Epithelial cell of esophagus (primary cell): ENCODE results near the gene NPR2.

Experiments
- DNase-seq: peaks from one replicate; pipeline ENCODE4 v3.0.0; 2010; ENCODE audit warnings: low read depth
- H3K4me3 ChIP-seq: 2 replicates; pipeline ENCODE4 v1.5.1; 2011; ENCODE audit warnings: mild to moderate bottlenecking, low read length, control low read depth
- TF ChIP-seq, protein P1 (sequence below): IDR thresholded peaks from 2 replicates; pipeline ENCODE4 v1.5.1; 2011; ENCODE audit warnings: low read depth, mild to moderate bottlenecking, low read length, control low read depth, inconsistent platforms; ENCODE audit not compliant: insufficient read depth; ENCODE audit errors: missing control alignments

Gene NPR2

DNA sequence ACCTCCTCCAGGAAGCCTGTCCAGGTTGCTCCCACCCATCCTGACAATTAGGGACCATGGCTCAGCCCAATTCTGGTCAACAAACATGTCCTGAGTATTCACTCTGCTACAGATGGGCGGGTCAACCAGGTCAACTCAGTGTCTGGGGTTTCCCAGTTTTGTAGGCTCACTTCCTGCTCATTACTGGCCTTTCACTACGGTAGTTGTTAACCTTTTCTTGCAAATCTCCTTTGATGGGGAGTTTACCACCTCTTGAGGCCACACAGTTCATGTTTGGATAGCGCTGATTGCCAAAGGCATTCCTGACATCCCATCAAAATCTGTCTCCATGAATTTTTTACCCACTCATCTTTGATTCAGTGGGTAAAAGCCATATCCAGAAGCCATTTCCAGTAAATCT is 51.4 kb downstream of the NPR2 start:
- no peak overlapping the region for H3K4me3 ChIP-seq
- TF ChIP-seq, protein P1, sequence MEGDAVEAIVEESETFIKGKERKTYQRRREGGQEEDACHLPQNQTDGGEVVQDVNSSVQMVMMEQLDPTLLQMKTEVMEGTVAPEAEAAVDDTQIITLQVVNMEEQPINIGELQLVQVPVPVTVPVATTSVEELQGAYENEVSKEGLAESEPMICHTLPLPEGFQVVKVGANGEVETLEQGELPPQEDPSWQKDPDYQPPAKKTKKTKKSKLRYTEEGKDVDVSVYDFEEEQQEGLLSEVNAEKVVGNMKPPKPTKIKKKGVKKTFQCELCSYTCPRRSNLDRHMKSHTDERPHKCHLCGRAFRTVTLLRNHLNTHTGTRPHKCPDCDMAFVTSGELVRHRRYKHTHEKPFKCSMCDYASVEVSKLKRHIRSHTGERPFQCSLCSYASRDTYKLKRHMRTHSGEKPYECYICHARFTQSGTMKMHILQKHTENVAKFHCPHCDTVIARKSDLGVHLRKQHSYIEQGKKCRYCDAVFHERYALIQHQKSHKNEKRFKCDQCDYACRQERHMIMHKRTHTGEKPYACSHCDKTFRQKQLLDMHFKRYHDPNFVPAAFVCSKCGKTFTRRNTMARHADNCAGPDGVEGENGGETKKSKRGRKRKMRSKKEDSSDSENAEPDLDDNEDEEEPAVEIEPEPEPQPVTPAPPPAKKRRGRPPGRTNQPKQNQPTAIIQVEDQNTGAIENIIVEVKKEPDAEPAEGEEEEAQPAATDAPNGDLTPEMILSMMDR = no peak
- DNase-seq = no peak

DNA sequence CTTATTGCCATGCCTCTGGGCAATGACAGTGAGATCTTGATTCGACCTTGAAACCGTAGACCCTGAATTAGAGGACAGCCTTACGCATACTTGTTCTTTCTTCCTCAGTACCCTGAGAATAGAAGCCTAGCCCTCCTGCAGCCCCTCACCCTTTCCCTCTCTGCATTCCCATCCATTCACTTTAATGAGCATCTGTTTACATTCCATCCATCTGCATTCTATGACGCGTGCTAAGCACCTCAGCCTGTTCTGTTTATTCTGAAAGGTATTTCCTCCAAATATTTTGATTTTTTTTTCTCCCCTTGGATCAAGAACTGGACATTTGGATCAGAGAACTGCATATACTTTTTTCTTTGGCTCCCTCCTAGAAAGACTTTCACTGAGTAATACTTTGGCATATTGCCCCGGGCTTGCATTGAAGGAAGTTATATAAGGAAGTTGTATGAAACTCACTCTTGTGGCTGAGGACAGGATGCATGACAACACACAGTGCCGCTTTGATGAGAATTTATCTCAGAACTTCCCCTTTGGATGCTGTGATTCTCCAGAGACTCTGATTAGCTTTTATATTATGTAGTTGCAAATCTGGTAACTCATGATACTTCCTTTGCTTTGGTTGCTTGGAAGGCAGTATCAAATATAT is 53.4 kb downstream of the NPR2 start:
- DNase-seq = peak; percentile 90
- no peak overlapping the region for H3K4me3 ChIP-seq
- TF ChIP-seq, protein P1 = no peak

DNA sequence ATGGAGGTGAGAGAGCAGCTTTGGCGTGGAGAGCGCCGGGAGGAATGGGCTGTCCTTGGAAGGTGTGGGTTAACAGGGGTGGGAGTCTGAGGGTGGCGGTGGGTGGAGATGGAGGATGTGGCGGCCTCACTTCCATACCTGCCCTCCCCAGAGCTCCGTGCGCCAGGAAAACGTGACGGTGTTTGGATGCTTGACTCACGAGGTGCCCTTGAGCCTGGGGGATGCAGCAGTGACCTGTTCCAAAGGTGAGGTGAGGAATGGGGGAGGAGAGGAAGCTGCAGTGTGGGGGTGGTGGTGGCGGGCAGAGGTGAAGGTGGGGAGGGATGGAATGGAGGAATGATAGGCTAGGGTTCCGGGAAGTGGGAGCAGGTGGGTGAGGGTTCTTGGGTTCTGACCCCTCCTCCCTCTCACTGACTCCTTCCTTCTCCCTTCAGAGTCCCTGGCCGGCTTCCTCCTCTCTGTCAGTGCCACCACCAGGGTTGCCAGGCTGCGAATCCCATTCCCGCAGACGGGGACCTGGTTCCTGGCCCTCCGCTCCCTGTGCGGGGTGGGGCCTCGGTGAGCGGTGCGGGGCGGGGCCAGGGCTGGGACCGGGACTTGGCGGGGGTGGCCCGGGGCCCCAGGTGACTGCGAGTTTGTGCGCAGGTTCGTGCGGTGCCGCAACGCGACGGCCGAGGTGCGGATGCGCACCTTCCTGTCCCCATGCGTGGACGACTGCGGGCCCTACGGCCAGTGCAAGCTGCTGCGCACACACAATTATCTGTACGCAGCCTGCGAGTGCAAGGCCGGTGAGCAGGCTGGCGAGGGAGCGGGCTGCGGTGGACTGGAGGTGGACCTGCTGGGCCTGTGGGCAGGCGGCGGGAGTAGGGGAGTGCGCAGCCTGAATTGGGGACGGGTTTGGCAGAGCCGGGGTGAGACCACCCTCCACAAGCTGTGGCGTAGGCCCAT is 54.7 kb downstream of the NPR2 start:
- TF ChIP-seq, protein P1 = no peak
- no peak overlapping the region for H3K4me3 ChIP-seq
- no peak for DNase-seq

DNA sequence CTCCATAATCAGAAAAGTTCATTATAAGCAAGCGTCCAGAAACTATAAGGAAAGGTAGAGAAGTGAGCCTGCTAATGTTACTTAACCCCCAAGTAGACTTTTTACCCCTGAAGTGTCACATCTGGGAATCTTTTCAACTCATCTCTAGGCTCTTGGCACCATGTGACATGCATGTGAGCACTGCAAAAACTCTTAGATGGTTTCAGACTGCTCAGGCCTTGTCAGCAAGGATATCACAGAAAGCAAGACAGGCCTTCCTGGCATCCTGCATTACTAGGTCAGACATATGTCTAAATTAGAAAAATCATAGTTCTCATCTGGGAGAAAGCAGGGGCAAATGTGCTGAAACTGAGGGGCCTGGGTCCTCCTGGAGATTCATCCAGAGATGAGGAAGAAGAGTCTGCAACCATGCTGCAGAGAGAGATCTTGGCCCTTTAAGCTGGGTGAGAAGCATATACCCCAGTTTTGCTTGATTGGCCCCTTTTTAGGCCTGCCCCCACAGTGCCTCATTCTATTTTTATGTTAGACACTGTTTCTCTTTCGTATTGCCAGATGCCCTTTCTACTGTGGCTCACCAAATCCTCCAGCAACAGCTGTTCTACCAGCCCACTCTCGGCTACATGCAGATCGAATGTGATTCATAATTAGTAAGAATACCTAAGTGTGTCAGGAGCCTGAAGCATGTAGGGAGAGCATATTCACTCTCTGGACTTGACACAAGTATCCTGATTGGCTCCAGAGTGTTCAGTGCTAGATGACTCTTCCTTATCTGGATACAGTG is 56.6 kb downstream of the NPR2 start:
- DNase-seq = peak; percentile 97
- H3K4me3 ChIP-seq = no peak overlapping the region
- TF ChIP-seq, protein P1 = no peak

DNA sequence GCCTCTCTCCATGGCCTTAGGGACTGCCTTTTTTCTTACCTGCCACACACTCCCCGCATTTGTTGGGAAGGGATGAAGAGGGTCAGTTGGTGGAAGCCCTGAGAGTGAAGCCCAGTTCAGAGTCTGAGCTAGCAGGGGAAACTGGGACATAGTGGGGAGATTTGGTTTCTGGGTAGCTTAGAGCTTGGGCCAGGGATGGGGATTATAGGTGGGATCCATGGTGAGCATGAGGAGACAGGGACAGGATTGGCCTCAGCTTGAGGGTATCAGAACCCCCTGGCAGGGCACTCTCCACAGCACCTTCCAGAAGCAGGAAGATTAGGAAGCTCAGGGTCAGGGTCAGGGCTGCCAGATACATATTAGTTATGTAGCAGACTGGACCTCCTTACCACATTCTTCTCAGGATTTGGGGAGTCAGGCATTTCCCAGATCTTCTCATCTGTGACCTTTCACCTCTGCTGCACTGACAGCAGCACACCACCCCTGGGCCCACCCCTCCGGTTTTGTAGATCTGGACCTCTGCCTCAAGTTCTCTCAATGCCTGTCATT is 61.0 kb downstream of the NPR2 start:
- no peak for DNase-seq
- TF ChIP-seq, protein P1 = no peak
- H3K4me3 ChIP-seq = no peak overlapping the region
